GM12878 (cell line): ENCODE data around the gene OTUB2. TPM values are rescaled to one million over a fixed set of nuclear protein-coding genes. Genes with fewer than 3 reads are reported as not detected.

Experiments
- ATAC-seq: fragments of 200-7000 bp; cut with Tn5 transposase; 3 replicates; pipeline ENCODE4 v1.9.1; 2020; ENCODE audit warnings: mild to moderate bottlenecking, moderate library complexity
- BruUV-seq: library from RNA; stranded (reverse); fragments of 400-500 nt; replicated peaks from 2 replicates; lab custom pipeline; 2021; lab: Mats Ljungman, UMichigan
- CTCF ChIA-PET: fragments of 300-600 bp; sonication (Branson Sonifier 250); formaldehyde crosslinking; extraction: SDS; loops from one replicate; lab custom pipeline; 2021; ENCODE audit warnings: inconsistent platforms; lab: Yijun Ruan, JAX
- POLR2A ChIA-PET: fragments of 350-600 bp; formaldehyde crosslinking; extraction: SDS; loops from one replicate; lab custom pipeline; 2021; ENCODE audit warnings: inconsistent platforms; lab: Charles Lee
- RAD21 ChIA-PET: fragments of 300-600 bp; sonication (Branson Sonifier 250); formaldehyde crosslinking; loops from one replicate; lab custom pipeline; 2023; ENCODE audit warnings: antibody characterized with exemption; ENCODE audit not compliant: unreplicated experiment; lab: Charles Lee
- SMC1A ChIA-PET: fragments of 300-600 bp; sonication (Branson Sonifier 250); formaldehyde crosslinking; loops from one replicate; lab custom pipeline; 2023; ENCODE audit not compliant: unreplicated experiment, uncharacterized antibody; lab: Charles Lee
- DNase-seq: peaks from one replicate; pipeline ENCODE4 v3.0.0-alpha.2; 2011; ENCODE audit warnings: low read depth, low spot score
- FAIRE-seq: peaks from 3 replicates; lab custom pipeline; 2011; peaks lifted over from hg19 to GRCh38; lab: Jason Lieb, UNC
- H2AFZ ChIP-seq: 2 replicates; pipeline ENCODE4 v1.6.0; 2011; ENCODE audit warnings: low read depth, low read length, control low read depth; ENCODE audit not compliant: control insufficient read depth
- H3K27ac ChIP-seq: 2 replicates; pipeline ENCODE4 v1.5.1; 2011; ENCODE audit warnings: control low read depth; ENCODE audit not compliant: control insufficient read depth, insufficient read depth
- H3K27me3 ChIP-seq, 2 experiments: replicated peaks in 1 of 2; 2 replicates each; pipeline versions ENCODE4 v1.6.0 to v1.6.1; 2011; ENCODE audit warnings: low read length in 1 of 2; ENCODE audit not compliant: control insufficient read depth in 2 of 2, insufficient read depth in 2 of 2
- H3K36me3 ChIP-seq, 2 experiments: 2 replicates each; pipeline ENCODE4 v1.5.1; 2011; ENCODE audit warnings: low read length in 1 of 2; ENCODE audit not compliant: control insufficient read depth in 2 of 2, insufficient read depth in 2 of 2
- H3K4me1 ChIP-seq: 2 replicates; pipeline ENCODE4 v1.6.1; 2011; ENCODE audit warnings: mild to moderate bottlenecking, low read length, moderate library complexity, mixed read lengths; ENCODE audit not compliant: control insufficient read depth, insufficient read depth
- H3K4me2 ChIP-seq: 2 replicates; pipeline ENCODE4 v1.6.0; 2011; ENCODE audit warnings: control low read depth; ENCODE audit not compliant: control insufficient read depth, insufficient read depth
- H3K4me3 ChIP-seq: fragments of 200-600 bp; sonication (generic); 2 replicates; pipeline ENCODE4 v1.5.1; 2016
- H3K79me2 ChIP-seq: 2 replicates; pipeline ENCODE4 v1.6.0; 2011; ENCODE audit warnings: low read length; ENCODE audit not compliant: control insufficient read depth, insufficient read depth
- H3K9ac ChIP-seq: 2 replicates; pipeline ENCODE4 v1.8.0; 2011; ENCODE audit warnings: low read length, control low read depth, mixed read lengths; ENCODE audit not compliant: control insufficient read depth, insufficient read depth
- H3K9me3 ChIP-seq: replicated peaks from 3 replicates; pipeline ENCODE4 v1.5.1; 2011; ENCODE audit warnings: mild to moderate bottlenecking, low read length; ENCODE audit not compliant: control insufficient read depth, insufficient read depth
- H4K20me1 ChIP-seq: 2 replicates; pipeline ENCODE4 v1.6.0; 2011; ENCODE audit not compliant: control insufficient read depth, insufficient read depth
- CREB1 ChIP-seq: IDR thresholded peaks from 2 replicates; pipeline ENCODE4 v1.6.1; 2012; ENCODE audit warnings: low read depth, mild to moderate bottlenecking, inconsistent platforms
- E2F4 ChIP-seq: IDR thresholded peaks from 2 replicates; pipeline ENCODE4 v1.6.1; 2012; ENCODE audit warnings: low read depth, low read length, improper control_type of control experiment
- E2F8 ChIP-seq: fragments of 450-650 bp; IDR thresholded peaks from 2 replicates; pipeline ENCODE4 v1.6.1; 2018; ENCODE audit warnings: mild to moderate bottlenecking, low read depth, moderate library complexity; ENCODE audit not compliant: partially characterized antibody
- E4F1 ChIP-seq: fragments of 450-650 bp; IDR thresholded peaks from 2 replicates; pipeline ENCODE4 v1.6.1; 2018; ENCODE audit warnings: borderline replicate concordance, mild to moderate bottlenecking; ENCODE audit not compliant: partially characterized antibody
- EED ChIP-seq: sonication (generic); IDR thresholded peaks from 2 replicates; pipeline ENCODE4 v1.6.1; 2016; ENCODE audit warnings: antibody characterized with exemption, low read depth
- LARP7 ChIP-seq: fragments of 450-650 bp; IDR thresholded peaks from 2 replicates; pipeline ENCODE4 v1.6.1; 2017; ENCODE audit warnings: mild to moderate bottlenecking
- PKNOX1 ChIP-seq: fragments of 450-650 bp; IDR thresholded peaks from 2 replicates; pipeline ENCODE4 v1.6.1; 2016; ENCODE audit warnings: mild to moderate bottlenecking
- RAD21 ChIP-seq: IDR thresholded peaks from 2 replicates; pipeline ENCODE4 v1.6.1; 2011; ENCODE audit warnings: mild to moderate bottlenecking, low read depth, low read length, moderate library complexity; ENCODE audit not compliant: insufficient read depth
- SREBF1 ChIP-seq: IDR thresholded peaks from 2 replicates; pipeline ENCODE4 v1.6.1; 2012; ENCODE audit warnings: mild to moderate bottlenecking, low read length
- ZNF207 ChIP-seq: fragments of 450-650 bp; IDR thresholded peaks from 2 replicates; pipeline ENCODE4 v1.6.1; 2014; ENCODE audit warnings: antibody characterized with exemption, mild to moderate bottlenecking, borderline replicate concordance
- WGBS: methylation state at CpG from one replicate; pipeline ENCODE4 v1.1.6; 2016; ENCODE audit warnings: low lambda C conversion rate; ENCODE audit not compliant: insufficient replicate concordance, insufficient coverage; ENCODE audit errors: missing lambda C conversion rate; 5-methylcytosine and 5-hydroxymethylcytosine counted together
- in situ Hi-C: fragments of 300-500 bp; cut with MboI; formaldehyde crosslinking; loops from 9 replicates; pipeline ENCODE4 v1.14.3; 2018; ENCODE audit warnings: mixed read lengths
- intact Hi-C: fragments of 100-400 bp; cut with micrococcal nuclease; formaldehyde crosslinking; loops from one replicate; pipeline ENCODE4 v1.14.2; 2022; ENCODE audit not compliant: unreplicated experiment
- polyA plus RNA-seq, 11 experiments: library from polyadenylated mRNA; depleted of rRNA in 4 of 11; unstranded in 6 of 11; stranded (reverse) in 5 of 11; fragments of >200 nt; fragmentation: Nextera tagmentation in 4 of 11; fragmentation: Illumina TruSeq in 1 of 11; extraction: Ambion mirVana in 4 of 11; extraction: Trizol in 1 of 11; gene quantifications; 1 replicate in 1 of 11; 2 replicates in 10 of 11; pipeline versions ENCODE4 v1.2.1 to v1.2.3, GENCODE V29; 2011 to 2016; ENCODE audit warnings: inconsistent platforms in 2 of 11, missing spikeins in 2 of 11, low read depth in 1 of 11
- total RNA-seq, 4 experiments: library from RNA; depleted of rRNA in 3 of 4; stranded (reverse); fragments of >200 nt in 3 of 4; fragmentation: Illumina TruSeq in 1 of 4; extraction: Trizol in 1 of 4; gene quantifications; 2 replicates each; pipeline versions ENCODE4 v1.2.1 to v1.2.3, GENCODE V29; 2013 to 2021

Gene OTUB2
- total and polyA plus RNA-seq, 10 of the 15 experiments (the other 5 are each of a cell fraction or from before 2014, with no cell fraction given) = 0.05 to 0.82 (median 0.43) TPM

GRCh38 chr14:94062344-94062940 is 36.3 kb downstream of the OTUB2 start:
- no peak overlapping the region for H3K4me3 ChIP-seq
- FAIRE-seq = no peak
- ATAC-seq = no peak
- H2AFZ ChIP-seq = no peak overlapping the region
- BruUV-seq = no TSS peak
- peaks cover 24 to 29% of the 10 kb centered on the region in 2 experiments for H3K36me3 ChIP-seq
- ChIA-PET SMC1A (no interaction called here), CTCF (no interaction called here), RAD21 (no interaction called here), POLR2A (no interaction called here)
- in situ Hi-C loops = no loop called here
- H3K4me2 ChIP-seq = no peak overlapping the region
- H3K27ac ChIP-seq = no peak overlapping the region
- intact Hi-C loops = no loop called here
- WGBS = 87% methylated on average over 9 of the region's 9 CpGs
- H4K20me1 ChIP-seq = peaks cover 2% of the 10 kb centered on the region; the same call in 1 of the 2 replicates
- H3K27me3 ChIP-seq = no peaks in the 10 kb centered on the region
- H3K4me1 ChIP-seq = peaks cover 15% of the 10 kb centered on the region
- H3K79me2 ChIP-seq = peaks cover 28% of the 10 kb centered on the region
- no peak for DNase-seq
- no peak overlapping the region for H3K9ac ChIP-seq
- no peaks in the 10 kb centered on the region; the same call in 1 of the 3 replicates for H3K9me3 ChIP-seq
- no peak for TF ChIP-seq LARP7
- TF ChIP-seq RAD21 = no peak
- no peak for TF ChIP-seq E2F4
- TF ChIP-seq ZNF207 = no peak
- TF ChIP-seq EED = no peak
- no peak for TF ChIP-seq E2F8
- TF ChIP-seq PKNOX1 = no peak
- no peak for TF ChIP-seq E4F1
- TF ChIP-seq SREBF1 = no peak
- no peak for TF ChIP-seq CREB1
